HG03378 (cell line): Measurements from ENCODE around the gene SPHK1.

Source experiments
- ATAC-seq: cut with Tn5 transposase; IDR thresholded peaks from one replicate; pipeline ENCODE4 v1.9.1; 2021; ENCODE audit warnings: mild to moderate bottlenecking, moderate library complexity; ENCODE audit not compliant: unreplicated experiment

Gene SPHK1

GRCh38 chr17:76383546-76384221 lies 725 bp upstream of the SPHK1 start:
- ATAC-seq, result no peak

DNA sequence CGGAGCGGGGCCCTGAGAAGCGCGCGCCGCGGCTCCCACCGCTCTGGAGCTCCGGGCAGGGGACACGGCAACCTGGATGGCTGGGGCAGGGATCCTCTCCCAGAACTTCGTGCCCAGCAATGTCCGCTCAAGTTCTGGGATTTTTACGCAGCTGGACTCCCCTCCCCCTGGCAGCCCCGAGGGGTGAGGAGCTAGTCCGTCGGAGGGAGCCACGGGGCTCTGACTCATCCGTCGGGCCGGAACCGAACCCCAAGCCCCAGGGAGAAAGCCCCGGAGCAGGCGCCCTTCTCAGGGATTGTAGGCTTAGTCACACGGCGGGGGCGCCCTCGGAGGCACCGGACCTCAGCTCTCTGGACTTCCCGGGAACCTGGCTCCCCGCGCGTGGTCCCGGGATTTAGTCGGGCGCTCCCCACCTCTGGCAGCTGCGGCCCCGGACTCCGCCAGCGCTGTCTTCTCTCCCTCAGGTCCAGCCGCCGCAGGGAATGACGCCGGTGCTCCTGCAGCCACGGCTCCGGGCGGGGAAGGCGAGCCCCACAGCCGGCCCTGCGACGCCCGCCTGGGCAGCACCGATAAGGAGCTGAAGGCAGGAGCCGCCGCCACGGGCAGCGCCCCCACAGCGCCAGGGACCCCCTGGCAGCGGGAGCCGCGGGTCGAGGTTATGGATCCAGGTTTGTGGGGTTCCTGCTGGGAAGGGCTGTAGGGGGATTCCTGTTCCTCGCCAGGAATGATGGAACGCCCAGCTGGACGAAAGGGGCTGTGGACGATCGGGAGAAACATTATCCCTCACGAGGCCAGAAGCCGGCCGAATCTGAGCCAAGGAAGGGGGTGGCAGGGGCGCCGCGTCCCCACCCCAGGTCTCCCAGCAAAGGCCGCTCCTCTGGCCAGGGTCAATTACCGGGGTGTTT lies 830 bp downstream of the SPHK1 start:
- no peak for ATAC-seq

GRCh38 chr17:76385892-76386786 lies 1.7 kb downstream of the SPHK1 start:
- ATAC-seq, result no peak

- no peak for ATAC-seq
These were observed 2.8 kb downstream of the SPHK1 start for GRCh38 chr17:76386966-76387765.

DNA sequence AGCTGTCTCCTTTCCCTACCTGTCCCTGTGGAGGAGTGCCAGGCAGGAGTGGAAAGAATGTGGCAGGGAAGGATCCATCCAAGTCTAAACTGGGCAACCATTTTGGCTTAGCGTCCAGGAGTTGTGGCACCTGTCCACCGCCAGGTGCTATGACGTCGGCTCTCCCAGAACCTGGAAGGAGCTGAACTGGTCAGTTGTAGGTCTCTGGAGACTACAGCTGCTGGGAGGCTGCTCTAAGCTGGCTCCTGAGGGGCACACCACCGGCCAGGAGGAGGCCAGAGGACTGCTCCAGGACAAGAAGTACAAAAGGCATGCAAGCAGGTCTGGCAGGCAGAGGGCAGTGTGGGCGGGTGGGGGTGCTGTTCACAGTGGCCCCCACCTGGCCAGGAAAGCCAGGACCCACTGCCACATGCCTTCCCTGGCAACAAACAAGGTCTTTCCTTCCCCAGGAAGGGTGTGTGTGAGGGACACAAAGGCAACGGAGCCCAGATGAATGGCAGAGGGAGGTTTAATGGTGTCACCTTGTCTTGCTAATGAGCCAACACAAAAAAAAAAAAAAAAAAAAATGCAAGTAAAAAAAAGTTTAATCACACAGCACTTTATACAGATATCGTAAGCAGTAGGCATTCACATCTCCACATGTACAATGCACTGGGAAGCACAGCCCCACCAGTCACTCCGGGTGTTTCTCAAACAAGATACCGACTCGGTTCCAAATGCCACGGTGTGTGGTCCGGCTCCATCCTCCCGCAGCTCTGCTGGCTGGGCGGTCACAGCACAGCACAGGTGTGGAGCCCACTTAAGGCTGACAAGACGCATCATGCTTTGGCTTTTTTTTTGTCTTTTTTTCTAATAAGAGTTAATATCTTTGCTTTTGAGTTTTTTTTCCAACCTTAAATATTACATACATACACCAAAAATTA lies 4.8 kb downstream of the SPHK1 start:
- ATAC-seq, result no peak

DNA sequence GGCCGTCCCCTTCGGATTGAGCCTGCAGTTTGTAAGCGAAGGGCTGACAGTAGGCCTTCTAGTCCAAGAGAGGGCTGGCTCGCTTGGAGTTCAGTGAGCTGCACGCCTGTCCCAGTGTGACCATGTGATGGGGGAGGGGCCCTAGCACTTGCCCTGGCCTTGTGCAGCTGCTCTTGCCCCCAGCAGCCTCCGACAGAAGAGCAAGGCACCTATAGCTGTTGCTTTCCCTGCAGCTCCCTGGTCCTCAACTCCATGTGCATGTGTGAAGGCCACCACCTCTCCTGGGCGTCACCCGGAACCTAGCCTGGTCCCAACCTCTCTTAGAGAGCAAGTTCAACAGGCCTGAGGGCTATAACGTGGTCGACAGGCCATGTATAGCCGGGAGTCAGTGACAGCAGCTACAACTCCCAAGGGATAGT lies 5.6 kb downstream of the SPHK1 start:
- ATAC-seq, result no peak

DNA sequence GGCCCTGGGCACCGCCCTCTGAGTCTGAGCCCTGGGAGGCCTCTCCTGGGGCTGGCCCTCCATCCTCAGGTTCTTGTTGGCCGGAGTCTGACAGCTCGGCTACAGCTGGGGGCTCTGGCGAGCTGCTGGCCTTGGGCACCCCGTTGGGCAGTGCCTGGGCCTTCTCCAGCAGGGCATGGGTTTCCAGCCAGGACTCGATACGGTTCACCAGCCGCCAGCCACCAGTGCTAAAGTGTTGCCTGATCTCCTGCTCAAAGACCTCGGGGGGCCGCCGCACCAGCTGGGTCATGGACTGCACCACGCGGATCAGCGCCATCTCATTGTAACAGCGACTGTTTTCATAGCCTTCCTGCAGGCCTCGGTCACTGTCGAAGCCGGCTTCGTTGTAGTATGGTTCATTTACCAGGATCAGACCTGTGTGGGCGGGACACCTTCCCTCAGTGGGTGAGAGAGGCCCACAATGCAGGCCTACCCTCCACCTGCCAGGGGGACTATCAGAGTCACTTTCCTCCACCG lies 6.8 kb downstream of the SPHK1 start:
- ATAC-seq, result no peak

DNA sequence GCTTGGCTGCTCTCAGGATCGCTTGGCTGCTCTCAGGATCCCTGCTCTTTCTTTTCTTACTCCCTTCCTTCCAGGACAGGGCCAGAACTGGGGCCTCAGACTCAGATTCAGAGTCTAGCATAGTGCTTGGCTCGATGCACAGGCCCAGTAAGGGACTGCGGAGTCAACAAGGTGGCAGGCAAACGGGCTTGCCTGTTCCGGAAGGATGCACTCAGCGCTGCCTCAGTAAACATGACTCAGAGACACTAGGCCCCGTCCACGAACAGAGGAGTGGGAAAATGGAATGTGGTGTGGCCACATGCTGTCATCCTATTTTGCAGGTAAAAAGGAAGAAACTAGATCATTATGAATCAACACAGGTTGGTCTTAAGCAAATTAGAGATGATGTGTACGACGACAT lies 9.8 kb downstream of the SPHK1 start:
- no peak for ATAC-seq

DNA sequence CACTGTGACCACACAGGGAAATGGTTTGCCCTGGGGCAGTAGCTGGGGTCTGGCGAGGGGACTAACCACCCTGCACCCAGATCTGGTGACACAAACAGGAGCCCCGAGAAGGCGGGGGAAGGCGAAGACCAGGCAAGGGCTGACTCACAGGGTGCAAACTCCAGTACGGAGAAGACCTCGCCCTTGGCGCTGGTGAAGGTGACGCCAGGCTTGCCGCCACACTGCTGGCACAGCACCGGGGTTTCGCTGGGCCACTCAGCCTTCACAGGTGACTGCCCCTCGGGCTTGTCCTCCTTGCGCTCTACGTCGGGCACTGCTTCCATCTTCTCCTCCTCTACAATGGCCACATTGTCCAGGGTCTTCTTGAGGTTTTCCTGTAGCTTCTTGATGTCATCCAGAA lies 11.6 kb downstream of the SPHK1 start:
- no peak for ATAC-seq

- no peak for ATAC-seq
These were observed 12.8 kb downstream of the SPHK1 start for GRCh38 chr17:76397184-76397583.

DNA sequence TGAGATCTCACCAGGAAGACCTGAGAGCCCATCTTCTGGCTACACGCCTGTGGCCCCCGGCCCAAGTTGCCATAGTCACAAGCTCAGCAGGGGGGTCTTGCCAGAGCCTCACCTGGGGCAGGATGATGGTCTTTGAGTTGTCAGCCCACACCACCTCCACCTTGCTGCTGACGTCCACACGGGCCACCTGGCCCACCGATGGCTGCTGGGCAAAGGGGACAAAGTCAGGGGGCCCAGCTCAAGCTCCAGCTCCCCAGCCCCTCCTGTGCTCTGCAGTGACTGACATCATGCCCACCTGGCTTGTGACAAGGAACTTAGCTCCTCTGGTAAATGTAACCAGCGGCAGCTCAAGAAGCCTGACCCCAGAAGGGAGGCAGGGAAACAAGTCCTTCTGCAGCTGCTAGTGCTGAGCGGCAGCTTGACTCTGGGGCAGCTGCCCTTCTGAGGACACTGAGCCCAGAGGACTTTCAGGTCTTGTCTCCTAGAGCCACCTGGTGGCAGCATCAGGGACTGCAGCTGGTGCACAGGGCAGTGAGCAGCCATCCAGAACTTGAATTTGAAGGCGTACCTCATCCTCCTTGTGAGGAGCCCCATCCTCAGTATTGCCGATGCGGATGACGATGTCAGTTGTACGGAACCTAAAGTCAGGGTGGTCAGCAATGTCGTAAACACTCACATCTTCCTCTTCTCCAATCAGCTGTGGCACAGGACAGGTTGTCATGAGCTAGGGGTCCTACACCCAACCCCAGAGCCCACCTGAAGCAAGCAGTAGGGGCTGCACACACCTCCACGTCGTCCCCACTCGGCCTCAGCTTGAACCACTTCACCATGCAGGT lies 13.5 kb downstream of the SPHK1 start:
- ATAC-seq, result no peak

DNA sequence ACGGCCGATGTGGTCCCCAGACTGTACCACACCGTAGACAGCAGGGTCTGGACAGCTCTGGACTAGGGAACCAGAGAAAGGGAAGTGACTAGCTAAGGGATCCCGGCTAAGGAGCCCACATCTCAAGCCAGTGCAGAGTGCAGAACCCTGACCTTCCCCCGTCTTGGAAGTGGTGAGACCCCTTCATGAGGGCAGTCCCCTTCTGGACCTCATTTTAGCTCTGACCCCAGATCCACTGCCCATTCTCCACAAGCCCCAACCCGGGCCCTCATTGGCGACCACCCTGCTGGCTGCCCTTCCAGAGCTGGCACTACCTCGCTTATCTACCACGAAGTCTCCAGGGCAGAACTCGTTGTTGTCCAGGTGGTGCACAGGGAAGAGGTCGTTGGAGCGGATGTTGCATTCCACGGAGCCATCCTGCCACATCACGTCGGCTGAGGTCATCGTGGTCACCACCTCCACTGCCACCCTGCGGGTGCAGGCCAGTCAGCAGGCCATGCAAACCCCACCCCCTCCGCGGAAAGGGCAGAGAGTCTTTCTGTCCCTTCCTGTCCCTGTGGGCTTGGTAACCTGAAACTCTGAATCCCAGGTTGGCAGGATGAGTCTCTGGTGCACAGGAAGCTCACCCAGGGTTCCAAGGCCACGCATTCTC lies 14.2 kb downstream of the SPHK1 start:
- ATAC-seq, result no peak

DNA sequence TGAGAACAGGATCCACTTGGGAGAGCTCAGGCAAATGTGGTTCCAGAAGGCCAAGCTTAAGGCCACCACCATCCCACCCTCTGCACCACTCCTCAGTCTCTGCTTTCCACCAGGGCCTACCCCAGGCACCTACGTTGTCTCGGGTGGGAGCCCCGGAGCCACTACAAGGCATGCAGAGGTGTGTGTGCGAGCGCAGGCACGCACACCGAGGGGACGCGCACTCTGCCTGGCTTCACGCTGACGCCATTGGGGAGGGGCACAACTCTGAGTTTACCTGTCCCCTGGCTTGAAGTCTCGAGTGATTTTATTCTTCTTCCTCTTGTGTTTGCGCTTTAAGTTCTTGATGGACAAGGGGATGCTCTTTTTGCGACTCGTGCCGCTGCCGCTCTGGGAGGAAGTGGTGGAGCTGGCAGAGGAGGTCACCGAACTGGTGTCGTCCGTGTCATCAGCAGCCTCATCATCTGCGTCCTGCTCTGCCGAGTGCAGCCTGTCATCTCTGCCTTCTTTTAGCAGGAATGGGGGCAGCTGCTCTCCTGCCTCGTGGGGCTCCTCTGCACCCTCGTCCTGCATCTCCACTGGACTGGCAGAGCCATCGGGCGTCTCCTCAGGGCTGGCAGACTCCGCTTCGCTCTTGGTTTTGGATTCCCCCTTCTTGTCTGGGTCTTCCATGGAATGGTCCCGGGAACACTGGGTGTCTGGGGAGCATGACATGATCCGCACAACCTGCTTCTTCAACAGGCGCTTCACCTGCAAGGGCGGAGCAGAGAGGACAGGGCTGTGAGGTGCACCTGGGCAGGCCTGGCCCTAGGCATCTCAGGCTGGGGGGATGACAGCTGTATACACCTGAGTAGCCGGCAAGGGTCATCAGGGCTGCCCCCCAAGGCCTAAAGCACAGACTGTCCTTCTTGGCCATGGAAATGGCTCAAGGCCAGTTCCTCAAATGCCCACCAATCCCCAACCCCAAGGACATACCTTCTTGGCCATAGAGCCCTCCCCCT lies 15.1 kb downstream of the SPHK1 start:
- ATAC-seq, result no peak

- ATAC-seq, result no peak
These were observed 18.3 kb downstream of the SPHK1 start for GRCh38 chr17:76402711-76403110.

DNA sequence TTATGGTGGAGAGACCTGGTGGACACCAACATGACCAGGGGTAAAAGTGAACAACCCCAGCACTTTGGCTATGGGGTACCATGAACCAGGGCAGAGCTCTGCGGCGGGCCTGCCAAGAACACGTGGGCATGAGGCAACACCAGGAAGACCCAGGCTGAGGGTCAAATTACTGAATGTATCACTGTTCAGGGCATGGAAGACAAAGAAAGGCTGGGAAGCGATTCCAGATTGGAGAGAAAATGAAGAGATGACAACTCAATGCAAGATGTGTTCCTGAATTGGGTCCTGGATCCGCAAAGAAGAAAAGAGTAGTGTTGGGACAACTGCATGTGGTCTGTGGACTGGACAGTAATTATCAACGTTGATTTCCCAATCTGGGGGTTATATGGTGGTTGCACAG lies 19.8 kb downstream of the SPHK1 start:
- no peak for ATAC-seq

- ATAC-seq, result no peak
These were observed 20.7 kb downstream of the SPHK1 start for GRCh38 chr17:76404976-76405563.
